K562 (cell line): ENCODE data around the gene CNPPD1. TPM values are rescaled to one million over a fixed set of nuclear protein-coding genes. Genes with fewer than 3 reads are reported as not detected.

Experiments used
- ATAC-seq: fragments of 200-7000 bp; cut with Tn5 transposase; 3 replicates; pipeline ENCODE4 v1.9.1; 2020; ENCODE audit warnings: moderate library complexity
- BruUV-seq: library from RNA; stranded (reverse); fragments of 400-500 nt; replicated peaks from 2 replicates; lab custom pipeline; 2021; lab: Mats Ljungman, UMichigan
- CTCF ChIA-PET: fragments of 300-600 bp; formaldehyde crosslinking; extraction: SDS; loops from one replicate; lab custom pipeline; 2021; ENCODE audit warnings: low intra/inter-chr PET ratio; lab: Yijun Ruan, JAX
- POLR2A ChIA-PET: fragments of 300-600, 350-650 bp; sonication (Branson Sonifier 250); formaldehyde crosslinking; extraction: SDS; loops from one replicate; lab custom pipeline; 2021; ENCODE audit warnings: antibody characterized with exemption, inconsistent platforms; lab: Yijun Ruan, JAX
- DNase-seq, 4 experiments: peaks; one replicate each; pipeline versions ENCODE4 v3.0.0 to v3.0.0-alpha.2; 2011 to 2018; ENCODE audit warnings: low spot score in 3 of 4, mixed read lengths in 3 of 4; ENCODE audit errors: extremely low read depth in 1 of 4
- FAIRE-seq: peaks from 2 replicates; lab custom pipeline; 2011; peaks lifted over from hg19 to GRCh38; lab: Jason Lieb, UNC
- H2AFZ ChIP-seq: 2 replicates; pipeline ENCODE4 v1.6.0; 2011; ENCODE audit warnings: low read depth, low read length, control low read depth, inconsistent platforms
- H3K27ac ChIP-seq: fragments of 200-600 bp; 3 replicates; pipeline ENCODE4 v1.8.0; 2011; ENCODE audit warnings: low read depth, mild to moderate bottlenecking, control low read depth, inconsistent platforms, low read length, moderate library complexity, mixed read lengths; ENCODE audit errors: extremely low read depth
- H3K27me3 ChIP-seq, 2 experiments: fragments of 300-600 bp in 1 of 2; 2 replicates in 1 of 2; 3 replicates in 1 of 2; pipeline versions ENCODE4 v1.6.0 to v1.8.0; 2011; ENCODE audit warnings: inconsistent platforms in 2 of 2, low read length in 2 of 2, mild to moderate bottlenecking in 1 of 2, mixed read lengths in 1 of 2, moderate library complexity in 1 of 2; ENCODE audit not compliant: control insufficient read depth in 2 of 2, insufficient read depth in 2 of 2
- H3K36me3 ChIP-seq: fragments of 300-600 bp; 3 replicates; pipeline ENCODE4 v1.8.0; 2011; ENCODE audit warnings: mild to moderate bottlenecking, low read length, inconsistent platforms; ENCODE audit not compliant: control insufficient read depth, insufficient read depth
- H3K4me1 ChIP-seq, 2 experiments: fragments of 200-600 bp in 1 of 2; replicated peaks in 1 of 2; 2 replicates in 1 of 2; 3 replicates in 1 of 2; pipeline versions ENCODE4 v1.5.1 to v1.8.0; 2011; ENCODE audit warnings: inconsistent platforms in 2 of 2, low read length in 2 of 2, mild to moderate bottlenecking in 1 of 2, mixed read lengths in 1 of 2, moderate library complexity in 1 of 2; ENCODE audit not compliant: control insufficient read depth in 2 of 2, insufficient read depth in 2 of 2
- H3K4me2 ChIP-seq: 2 replicates; pipeline ENCODE4 v1.6.1; 2011; ENCODE audit warnings: low read length, control low read depth, inconsistent platforms, mixed read lengths; ENCODE audit not compliant: insufficient read depth
- H3K4me3 ChIP-seq: fragments of 200-600 bp; sonication (generic), shearing (Covaris generic); 2 replicates; pipeline ENCODE4 v1.5.1; 2016; ENCODE audit warnings: control low read depth, inconsistent platforms
- H3K79me2 ChIP-seq: fragments of 200-600 bp; 3 replicates; pipeline ENCODE4 v1.8.0; 2011; ENCODE audit warnings: low read length, inconsistent platforms; ENCODE audit not compliant: control insufficient read depth, insufficient read depth
- H3K9ac ChIP-seq, 2 experiments: 2 replicates each; pipeline versions ENCODE4 v1.6.0 to v1.6.1; 2011; ENCODE audit warnings: low read depth in 2 of 2, low read length in 2 of 2, control low read depth in 1 of 2, inconsistent platforms in 1 of 2, mild to moderate bottlenecking in 1 of 2, mixed read lengths in 1 of 2; ENCODE audit not compliant: insufficient read depth in 1 of 2
- H3K9me1 ChIP-seq: one replicate; pipeline ENCODE4 v1.6.0; 2011; ENCODE audit warnings: inconsistent platforms, mild to moderate bottlenecking, low read length, moderate library complexity; ENCODE audit not compliant: control insufficient read depth, insufficient read depth
- H3K9me3 ChIP-seq: replicated peaks from 2 replicates; pipeline ENCODE4 v1.5.1; 2011; ENCODE audit warnings: low read depth, low read length, inconsistent platforms; ENCODE audit not compliant: control insufficient read depth, insufficient read depth
- H4K20me1 ChIP-seq: replicated peaks from 2 replicates; pipeline ENCODE4 v1.6.1; 2011; ENCODE audit warnings: low read length, inconsistent platforms, mixed read lengths; ENCODE audit not compliant: control insufficient read depth, insufficient read depth
- FIP1L1 ChIP-seq: fragments of 200-400 bp; formaldehyde crosslinking; IDR thresholded peaks from 2 replicates; pipeline ENCODE4 v1.6.1; 2018; ENCODE audit warnings: mild to moderate bottlenecking, low read depth, low read length; ENCODE audit not compliant: poor library complexity, severe bottlenecking
- FOXP1 ChIP-seq: sonication (generic); formaldehyde crosslinking; IDR thresholded peaks from 2 replicates; pipeline ENCODE4 v1.8.0; 2022; ENCODE audit warnings: mild to moderate bottlenecking, missing genetic modification reagents
- NFIC ChIP-seq: fragments of 450-650 bp; IDR thresholded peaks from 2 replicates; pipeline ENCODE4 v1.6.1; 2017; ENCODE audit warnings: mild to moderate bottlenecking, inconsistent platforms
- OTX1 ChIP-seq: fragments of 450-650 bp; formaldehyde crosslinking; IDR thresholded peaks from 2 replicates; pipeline ENCODE4 v1.4.0; 2022; ENCODE audit warnings: mild to moderate bottlenecking
- PRPF4 ChIP-seq: fragments of 200-400 bp; formaldehyde crosslinking; IDR thresholded peaks from one replicate; pipeline ENCODE4 v1.6.1; 2017; ENCODE audit warnings: low read length, low read depth, mild to moderate bottlenecking; ENCODE audit not compliant: insufficient read depth, poor library complexity, severe bottlenecking
- WGBS: fragments of 100-300 bp; shearing (Covaris generic); methylation state at CpG from one replicate; pipeline ENCODE4 v1.1.6; 2016; ENCODE audit warnings: low coverage, mixed read lengths; ENCODE audit not compliant: insufficient coverage; ENCODE audit errors: missing lambda C conversion rate; 5-methylcytosine and 5-hydroxymethylcytosine counted together
- in situ Hi-C: fragments of 300-500 bp; cut with MboI; formaldehyde crosslinking; loops from 4 replicates; pipeline ENCODE4 v1.15.0; 2018; ENCODE audit warnings: inconsistent platforms, mixed read lengths
- intact Hi-C: fragments of 100-400 bp; cut with micrococcal nuclease; formaldehyde crosslinking; loops from 2 replicates; pipeline ENCODE4 v1.14.2; 2022
- polyA plus RNA-seq, 8 experiments: library from polyadenylated mRNA; depleted of rRNA in 4 of 8; stranded (reverse) in 5 of 8; unstranded in 3 of 8; fragments of >200 nt; fragmentation: Nextera tagmentation in 2 of 8; fragmentation: Illumina TruSeq in 1 of 8; extraction: Ambion mirVana in 2 of 8; extraction: Trizol in 1 of 8; gene quantifications; 2 replicates each; pipeline versions ENCODE4 v1.2.1 to v1.2.3, GENCODE V29; 2011 to 2014; ENCODE audit warnings: inconsistent platforms in 1 of 8, missing spikeins in 1 of 8
- total RNA-seq, 7 experiments: library from RNA; depleted of rRNA in 6 of 7; stranded (reverse); fragments of >200 nt in 6 of 7; fragmentation: Illumina TruSeq in 2 of 7; extraction: Trizol in 2 of 7; gene quantifications; 2 replicates each; pipeline versions ENCODE4 v1.2.1 to v1.2.3, GENCODE V29; 2011 to 2021; ENCODE audit warnings: low replicate concordance in 1 of 7
- TF ChIP-seq, protein P1 (sequence below): sonication (generic); formaldehyde crosslinking; IDR thresholded peaks from 2 replicates; pipeline ENCODE4 v1.8.0; 2022; ENCODE audit warnings: missing genetic modification reagents, mild to moderate bottlenecking, moderate library complexity, borderline replicate concordance
- TF ChIP-seq, protein P2 (sequence below): fragments of 450-650 bp; IDR thresholded peaks from 2 replicates; pipeline ENCODE4 v1.6.1; 2018; ENCODE audit not compliant: partially characterized antibody

Gene CNPPD1
- total and polyA plus RNA-seq, 9 of the 15 experiments (the other 6 are each of a cell fraction or from before 2014, with no cell fraction given), result 9.9 to 53.5 (median 27.0) TPM

DNA sequence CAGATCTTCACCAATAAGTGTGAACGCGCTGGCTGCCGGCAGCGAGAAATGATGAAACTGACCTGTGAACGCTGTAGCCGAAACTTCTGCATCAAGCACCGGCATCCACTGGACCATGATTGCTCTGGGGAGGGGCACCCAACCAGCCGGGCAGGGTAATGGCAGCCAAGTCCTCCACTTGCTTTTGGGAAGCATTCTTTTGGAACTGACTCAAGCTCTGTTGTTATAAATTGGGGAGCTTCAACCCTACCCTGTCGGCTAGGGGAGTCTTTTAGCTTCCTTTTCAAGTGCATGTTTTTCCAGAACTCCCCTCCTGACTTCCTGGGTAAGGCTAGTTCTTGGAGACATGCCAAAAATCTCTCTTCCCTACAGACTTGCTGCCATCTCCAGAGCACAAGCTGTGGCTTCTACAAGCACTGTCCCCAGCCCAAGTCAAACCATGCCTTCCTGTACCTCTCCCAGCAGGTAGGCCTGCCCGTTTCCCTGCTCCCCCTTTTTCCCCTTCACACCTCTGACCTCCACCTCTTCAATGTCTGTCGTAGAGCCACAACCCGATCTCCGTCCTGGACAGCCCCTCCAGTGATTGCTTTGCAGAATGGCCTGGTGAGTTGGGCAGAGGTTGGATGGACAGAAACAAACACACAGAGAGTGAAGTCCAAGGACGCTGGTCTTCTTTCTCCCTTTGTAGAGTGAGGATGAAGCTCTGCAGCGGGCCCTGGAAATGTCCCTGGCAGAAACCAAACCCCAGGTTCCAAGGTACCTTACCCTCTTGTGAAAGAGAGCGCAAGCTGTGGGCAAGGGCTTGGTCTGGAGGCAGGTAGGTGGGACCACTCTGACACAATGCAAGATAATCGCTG is 31.4 kb upstream of the CNPPD1 start:
- Histone ChIP-seq H4K20me1 (peaks cover 11% of the 10 kb centered on the region; the same call in 1 of the 2 replicates), H3K9me3 (0 out of 2 replicates have a peak, but pooled peaks cover 2% of the 10 kb centered on the region), H3K27me3 (no peaks in the 10 kb centered on the region), H3K27ac (0 out of 3 replicates have a peak overlapping the region, but pooled peaks have one; percentile 28), H2AFZ (no peak overlapping the region), H3K4me1 (peaks cover 16 to 17% of the 10 kb centered on the region in 2 experiments; a peak in 4 of 5 replicates), H3K4me3 (no peak overlapping the region), H3K36me3 (peaks cover 52% of the 10 kb centered on the region; the same call in 2 of the 3 replicates), H3K4me2 (peak overlapping the region; percentile 84; the same call in 1 of the 2 replicates), H3K79me2 (no peaks in the 10 kb centered on the region), H3K9ac (peak overlapping the region; percentile 38 to 93; a peak in 2 of 4 replicates), H3K9me1 (no peaks in the 10 kb centered on the region)
- intact Hi-C loops, result loop anchor here (2.0 kb wide), 1 partner anchor 31 kb away; the partner anchor contains the start of gene CNPPD1
- POLR2A ChIA-PET, result interaction anchor here (1.2 to 1.4 kb wide), 2 partner anchors 9 to 71 kb away, joined by 4 to 6 read pairs; partner anchors contain the start of gene DNAJB2
- ATAC-seq (no peak), DNase-seq (no peak), FAIRE-seq (no peak)
- in situ Hi-C loops, result loop anchor here (5.0 kb wide), 1 partner anchor 36 kb away; the partner anchor contains the start of gene SLC23A3
- no TSS peak for BruUV-seq
- CTCF ChIA-PET, result no interaction called here
- TF ChIP-seq OTX1 (no peak), NFIC (peak; percentile 81), FIP1L1 (no peak), FOXP1 (no peak), PRPF4 (no peak)
- TF ChIP-seq, protein P1, sequence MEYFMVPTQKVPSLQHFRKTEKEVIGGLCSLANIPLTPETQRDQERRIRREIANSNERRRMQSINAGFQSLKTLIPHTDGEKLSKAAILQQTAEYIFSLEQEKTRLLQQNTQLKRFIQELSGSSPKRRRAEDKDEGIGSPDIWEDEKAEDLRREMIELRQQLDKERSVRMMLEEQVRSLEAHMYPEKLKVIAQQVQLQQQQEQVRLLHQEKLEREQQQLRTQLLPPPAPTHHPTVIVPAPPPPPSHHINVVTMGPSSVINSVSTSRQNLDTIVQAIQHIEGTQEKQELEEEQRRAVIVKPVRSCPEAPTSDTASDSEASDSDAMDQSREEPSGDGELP (CRISPR knock-in tag), result 0 out of 2 replicates have a peak, but pooled peaks have one; percentile 4
- TF ChIP-seq, protein P2, sequence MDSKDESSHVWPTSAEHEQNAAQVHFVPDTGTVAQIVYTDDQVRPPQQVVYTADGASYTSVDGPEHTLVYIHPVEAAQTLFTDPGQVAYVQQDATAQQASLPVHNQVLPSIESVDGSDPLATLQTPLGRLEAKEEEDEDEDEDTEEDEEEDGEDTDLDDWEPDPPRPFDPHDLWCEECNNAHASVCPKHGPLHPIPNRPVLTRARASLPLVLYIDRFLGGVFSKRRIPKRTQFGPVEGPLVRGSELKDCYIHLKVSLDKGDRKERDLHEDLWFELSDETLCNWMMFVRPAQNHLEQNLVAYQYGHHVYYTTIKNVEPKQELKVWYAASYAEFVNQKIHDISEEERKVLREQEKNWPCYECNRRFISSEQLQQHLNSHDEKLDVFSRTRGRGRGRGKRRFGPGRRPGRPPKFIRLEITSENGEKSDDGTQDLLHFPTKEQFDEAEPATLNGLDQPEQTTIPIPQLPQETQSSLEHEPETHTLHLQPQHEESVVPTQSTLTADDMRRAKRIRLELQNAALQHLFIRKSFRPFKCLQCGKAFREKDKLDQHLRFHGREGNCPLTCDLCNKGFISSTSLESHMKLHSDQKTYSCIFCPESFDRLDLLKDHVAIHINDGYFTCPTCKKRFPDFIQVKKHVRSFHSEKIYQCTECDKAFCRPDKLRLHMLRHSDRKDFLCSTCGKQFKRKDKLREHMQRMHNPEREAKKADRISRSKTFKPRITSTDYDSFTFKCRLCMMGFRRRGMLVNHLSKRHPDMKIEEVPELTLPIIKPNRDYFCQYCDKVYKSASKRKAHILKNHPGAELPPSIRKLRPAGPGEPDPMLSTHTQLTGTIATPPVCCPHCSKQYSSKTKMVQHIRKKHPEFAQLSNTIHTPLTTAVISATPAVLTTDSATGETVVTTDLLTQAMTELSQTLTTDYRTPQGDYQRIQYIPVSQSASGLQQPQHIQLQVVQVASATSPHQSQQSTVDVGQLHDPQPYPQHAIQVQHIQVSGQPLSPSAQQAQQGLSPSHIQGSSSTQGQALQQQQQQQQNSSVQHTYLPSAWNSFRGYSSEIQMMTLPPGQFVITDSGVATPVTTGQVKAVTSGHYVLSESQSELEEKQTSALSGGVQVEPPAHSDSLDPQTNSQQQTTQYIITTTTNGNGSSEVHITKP, result peak; percentile 87
- whole genome bisulfite sequencing, result 77% methylated on average over 13 of the region's 17 CpGs
